ENCODE results near the gene COL23A1. TPM values are rescaled to one million over a fixed set of nuclear protein-coding genes. Genes with fewer than 3 reads are reported as not detected.

The COL23A1 gene
- total RNA-seq, 2 experiments from 2014 or later: 0.11 TPM; not detected in 1

GRCh38 chr5:178478370-178478769 is 111.8 kb downstream of the COL23A1 start:
- Mint-ChIP-seq H3K27ac (no peak overlapping the region), H3K4me3 (no peak overlapping the region), H3K36me3 (ENCODE audit: low read depth) (no peaks in the 10 kb centered on the region), H3K9me3 (no peaks in the 10 kb centered on the region), H3K4me1 (ENCODE audit: low read depth) (peaks cover 11% of the 10 kb centered on the region), H3K27me3 (no peaks in the 10 kb centered on the region)
- ATAC-seq: no peak
- POLR2A ChIA-PET: no interaction called here
- intact Hi-C loops (cut with micrococcal nuclease): no loop called here
- no peak for DNase-seq
- TF ChIP-seq CTCF (IDR thresholded peaks at IDR 0.05): no peak
- CTCF ChIA-PET: no interaction called here

- no peaks in the 10 kb centered on the region for H3K9me3 Mint-ChIP-seq
- CTCF ChIA-PET: no interaction called here
- H3K4me1 Mint-ChIP-seq (ENCODE audit: low read depth): peaks cover 7% of the 10 kb centered on the region
- no peaks in the 10 kb centered on the region for H3K27me3 Mint-ChIP-seq
- ATAC-seq (no peak), DNase-seq (no peak)
- intact Hi-C loops (cut with micrococcal nuclease): no loop called here
- POLR2A ChIA-PET: no interaction called here
- H3K27ac Mint-ChIP-seq: no peak overlapping the region
- no peaks in the 10 kb centered on the region for H3K36me3 Mint-ChIP-seq (ENCODE audit: low read depth)
- H3K4me3 Mint-ChIP-seq: no peak overlapping the region
- no peak for TF ChIP-seq CTCF (IDR thresholded peaks at IDR 0.05)
Measured at GRCh38 chr5:178477802-178478201, 112.4 kb downstream of the COL23A1 start.

- Mint-ChIP-seq H3K4me3 (no peak overlapping the region), H3K27me3 (no peaks in the 10 kb centered on the region), H3K36me3 (ENCODE audit: low read depth) (no peaks in the 10 kb centered on the region), H3K27ac (no peak overlapping the region), H3K9me3 (no peaks in the 10 kb centered on the region), H3K4me1 (ENCODE audit: low read depth) (peaks cover 7% of the 10 kb centered on the region)
- intact Hi-C loops (cut with micrococcal nuclease): no loop called here
- no peak for ATAC-seq
- no peak for TF ChIP-seq CTCF (IDR thresholded peaks at IDR 0.05)
- ChIA-PET CTCF (no interaction called here), POLR2A (no interaction called here)
- DNase-seq: no peak
Measured at GRCh38 chr5:178476972-178477754, 113.0 kb downstream of the COL23A1 start.

GRCh38 chr5:178476531-178476930 is 113.7 kb downstream of the COL23A1 start:
- intact Hi-C loops (cut with micrococcal nuclease): no loop called here
- ChIA-PET CTCF (no interaction called here), POLR2A (no interaction called here)
- no peaks in the 10 kb centered on the region for H3K9me3 Mint-ChIP-seq
- peaks cover 7% of the 10 kb centered on the region for H3K4me1 Mint-ChIP-seq (ENCODE audit: low read depth)
- no peak for TF ChIP-seq CTCF (IDR thresholded peaks at IDR 0.05)
- ATAC-seq (no peak), DNase-seq (no peak)
- H3K27me3 Mint-ChIP-seq: no peaks in the 10 kb centered on the region
- H3K4me3 Mint-ChIP-seq: no peak overlapping the region
- H3K36me3 Mint-ChIP-seq (ENCODE audit: low read depth): no peaks in the 10 kb centered on the region
- no peak overlapping the region for H3K27ac Mint-ChIP-seq

- H3K27me3 Mint-ChIP-seq: no peaks in the 10 kb centered on the region
- ChIA-PET POLR2A (no interaction called here), CTCF (no interaction called here)
- no peak overlapping the region for H3K27ac Mint-ChIP-seq
- H3K36me3 Mint-ChIP-seq (ENCODE audit: low read depth): no peaks in the 10 kb centered on the region
- no peak overlapping the region for H3K4me3 Mint-ChIP-seq
- ATAC-seq (no peak), DNase-seq (no peak)
- TF ChIP-seq CTCF (IDR thresholded peaks at IDR 0.05): no peak
- H3K4me1 Mint-ChIP-seq (ENCODE audit: low read depth): peaks cover 7% of the 10 kb centered on the region
- intact Hi-C loops (cut with micrococcal nuclease): no loop called here
- H3K9me3 Mint-ChIP-seq: no peaks in the 10 kb centered on the region
Measured at GRCh38 chr5:178475422-178475821, 114.8 kb downstream of the COL23A1 start.
